SK-N-SH (cell line): ENCODE measurements around the gene PCNX1. TPM values are rescaled to one million over a fixed set of nuclear protein-coding genes. Genes with fewer than 3 reads are reported as not detected.

Experiments used
- CTCF ChIA-PET: fragments of 300-600, 350-600 bp; formaldehyde crosslinking; extraction: SDS; loops from one replicate; lab custom pipeline; 2021; lab: Yijun Ruan, JAX
- POLR2A ChIA-PET: fragments of 350-600 bp; sonication (Branson Sonifier 250); formaldehyde crosslinking; extraction: SDS; loops from one replicate; lab custom pipeline; 2020; ENCODE audit warnings: antibody characterized with exemption, inconsistent platforms; lab: Yijun Ruan, JAX
- DNase-seq: peaks from one replicate; pipeline ENCODE4 v3.0.0; 2012
- H2AFZ ChIP-seq: fragments of 200-600 bp; sonication (generic); 2 replicates; pipeline ENCODE4 v1.8.1; 2016; ENCODE audit warnings: antibody characterized with exemption, mild to moderate bottlenecking, low read depth
- H3F3A ChIP-seq: fragments of 200-600 bp; sonication (generic); replicated peaks from 2 replicates; pipeline ENCODE3; 2016; ENCODE audit warnings: antibody characterized with exemption, mild to moderate bottlenecking; ENCODE audit not compliant: insufficient read depth
- H3K27ac ChIP-seq, 2 experiments: fragments of 200-500 bp in 1 of 2; fragments of 200-600 bp in 1 of 2; sonication (Bioruptor generic) in 1 of 2; sonication (generic), shearing (Covaris generic) in 1 of 2; 2 replicates each; pipeline versions ENCODE4 v1.5.1 to v1.6.1; 2014 to 2016; ENCODE audit warnings: low read depth in 2 of 2, inconsistent platforms in 1 of 2, low read length in 1 of 2, mild to moderate bottlenecking in 1 of 2, mixed read lengths in 1 of 2
- H3K27me3 ChIP-seq: fragments of 200-600 bp; sonication (generic), shearing (Covaris generic); 2 replicates; pipeline ENCODE4 v1.6.1; 2016; ENCODE audit warnings: mixed run types; ENCODE audit not compliant: insufficient read depth
- H3K36me3 ChIP-seq, 2 experiments: fragments of 200-500 bp in 1 of 2; fragments of 200-600 bp in 1 of 2; sonication (Bioruptor generic) in 1 of 2; sonication (generic) in 1 of 2; replicated peaks in 1 of 2; 2 replicates each; pipeline versions ENCODE3 to v1.5.1; 2014 to 2016; ENCODE audit warnings: low read length in 1 of 2, mild to moderate bottlenecking in 1 of 2; ENCODE audit not compliant: insufficient read depth in 2 of 2, control insufficient read depth in 1 of 2
- H3K4me1 ChIP-seq, 2 experiments: fragments of 200-500 bp in 1 of 2; fragments of 200-600 bp in 1 of 2; sonication (Bioruptor generic) in 1 of 2; sonication (generic), shearing (Covaris generic) in 1 of 2; 2 replicates each; pipeline versions ENCODE4 v1.5.1 to v1.6.1; 2014 to 2016; ENCODE audit warnings: low read depth in 1 of 2, low read length in 1 of 2, mixed run types in 1 of 2; ENCODE audit not compliant: insufficient read depth in 2 of 2, control insufficient read depth in 1 of 2
- H3K4me2 ChIP-seq: fragments of 200-600 bp; sonication (generic), shearing (Covaris generic); 2 replicates; pipeline ENCODE4 v1.6.1; 2017; ENCODE audit warnings: mixed run types
- H3K4me3 ChIP-seq, 2 experiments: fragments of 200-500 bp in 1 of 2; fragments of 200-600 bp in 1 of 2; sonication (Bioruptor generic) in 1 of 2; sonication (generic), shearing (Covaris generic) in 1 of 2; 2 replicates each; pipeline versions ENCODE4 v1.5.1 to v1.8.1; 2014 to 2016; ENCODE audit warnings: low read depth in 2 of 2, inconsistent platforms in 1 of 2, low read length in 1 of 2, mild to moderate bottlenecking in 1 of 2, mixed read lengths in 1 of 2, moderate library complexity in 1 of 2
- H3K79me2 ChIP-seq: fragments of 200-600 bp; sonication (generic); 2 replicates; pipeline ENCODE4 v1.8.1; 2017; ENCODE audit warnings: mild to moderate bottlenecking; ENCODE audit not compliant: insufficient read depth
- H3K9ac ChIP-seq: fragments of 200-600 bp; sonication (generic); 2 replicates; pipeline ENCODE4 v1.6.1; 2017; ENCODE audit warnings: mixed run types
- H3K9me2 ChIP-seq: fragments of 200-600 bp; sonication (generic); 2 replicates; pipeline ENCODE4 v1.6.1; 2017; ENCODE audit warnings: mixed run types
- H3K9me3 ChIP-seq: fragments of 200-600 bp; sonication (generic); 2 replicates; pipeline ENCODE4 v1.6.1; 2017; ENCODE audit warnings: mixed run types, mild to moderate bottlenecking, moderate library complexity
- H4K20me1 ChIP-seq: fragments of 200-600 bp; sonication (generic); 2 replicates; pipeline ENCODE4 v1.6.1; 2017; ENCODE audit warnings: mild to moderate bottlenecking, mixed run types; ENCODE audit not compliant: insufficient read depth
- CHD2 ChIP-seq: fragments of 150-350 bp; IDR thresholded peaks from 2 replicates; pipeline ENCODE4 v1.6.1; 2018; ENCODE audit warnings: low read length; ENCODE audit not compliant: partially characterized antibody
- FOXJ3 ChIP-seq: sonication (generic); formaldehyde crosslinking; IDR thresholded peaks from 2 replicates; pipeline ENCODE4 v1.5.1; 2020; ENCODE audit warnings: mild to moderate bottlenecking, missing genetic modification reagents
- GABPA ChIP-seq: IDR thresholded peaks from 2 replicates; pipeline ENCODE4 v1.4.0; 2012; ENCODE audit warnings: low read depth, mild to moderate bottlenecking
- GATA2 ChIP-seq: sonication (generic); formaldehyde crosslinking; IDR thresholded peaks from 2 replicates; pipeline ENCODE4 v1.5.0; 2020; ENCODE audit warnings: mild to moderate bottlenecking, missing genetic modification reagents
- MEF2A ChIP-seq: IDR thresholded peaks from 2 replicates; pipeline ENCODE4 v1.4.0; 2012; ENCODE audit warnings: low read depth, borderline replicate concordance
- MXI1 ChIP-seq: IDR thresholded peaks from 2 replicates; pipeline ENCODE4 v1.6.1; 2012; ENCODE audit warnings: mild to moderate bottlenecking, low read depth, low read length, improper control_type of control experiment
- NFIC ChIP-seq: IDR thresholded peaks from 2 replicates; pipeline ENCODE4 v1.4.0; 2012; ENCODE audit warnings: borderline replicate concordance
- RAD21 ChIP-seq: IDR thresholded peaks from 2 replicates; pipeline ENCODE4 v1.6.1; 2012; ENCODE audit warnings: mild to moderate bottlenecking, low read length
- RCOR1 ChIP-seq: fragments of 150-350 bp; IDR thresholded peaks from 2 replicates; pipeline ENCODE4 v1.6.1; 2017; ENCODE audit warnings: antibody characterized with exemption, low read length
- RXRA ChIP-seq: IDR thresholded peaks from 2 replicates; pipeline ENCODE4 v1.4.0; 2012; ENCODE audit warnings: low read depth, mild to moderate bottlenecking, borderline replicate concordance
- SMC3 ChIP-seq: IDR thresholded peaks from 2 replicates; pipeline ENCODE4 v1.6.1; 2012; ENCODE audit warnings: low read depth, low read length, improper control_type of control experiment
- TAF1 ChIP-seq: IDR thresholded peaks from 2 replicates; pipeline ENCODE4 v1.6.1; 2012; ENCODE audit warnings: low read depth, mild to moderate bottlenecking, low read length, moderate library complexity, borderline replicate concordance
- TCF12 ChIP-seq: IDR thresholded peaks from 2 replicates; pipeline ENCODE4 v1.4.0; 2012
- YY1 ChIP-seq: IDR thresholded peaks from 2 replicates; pipeline ENCODE4 v1.4.0; 2012; ENCODE audit warnings: low read depth, mild to moderate bottlenecking
- WGBS: methylation state at CpG from one replicate; pipeline ENCODE4 v1.1.6; 2017; ENCODE audit warnings: low lambda C conversion rate; 5-methylcytosine and 5-hydroxymethylcytosine counted together
- polyA plus RNA-seq, 3 experiments: library from polyadenylated mRNA; depleted of rRNA; stranded (reverse); fragments of >200 nt; gene quantifications; 2 replicates each; pipeline ENCODE4 v1.2.3, GENCODE V29; 2012

The PCNX1 gene
- polyA plus RNA-seq, 1 of the 3 experiments (the other 2 are of a cell fraction) = 9.4 TPM

- no peak for TF ChIP-seq GATA2 (CRISPR knock-in tag)
- no peak for TF ChIP-seq RCOR1
- TF ChIP-seq SMC3 = no peak
- no peak for TF ChIP-seq RXRA
These were observed 123.7 kb downstream of the PCNX1 start (continued) for GRCh38 chr14:71031000-71031399.

GRCh38 chr14:71036433-71036832 is 129.2 kb downstream of the PCNX1 start:
- Histone ChIP-seq H3K9ac (no peak overlapping the region), H3K4me1 (no peaks in the 10 kb centered on the region), H3F3A (no peaks in the 10 kb centered on the region), H3K4me2 (no peak overlapping the region)
- no peak for TF ChIP-seq CHD2
- TF ChIP-seq SMC3 = no peak
- no peak for TF ChIP-seq TAF1
- TF ChIP-seq GABPA = no peak
- no peak for TF ChIP-seq YY1
- no peak for TF ChIP-seq RAD21
- no peak for TF ChIP-seq MEF2A
- TF ChIP-seq MXI1 = no peak
- no peak for TF ChIP-seq NFIC
- TF ChIP-seq FOXJ3 (CRISPR knock-in tag) = no peak
- TF ChIP-seq, all 33 proteins: peak for 0
- H3K4me3 ChIP-seq = no peak overlapping the region
- H3K27me3 ChIP-seq = no peaks in the 10 kb centered on the region
- no peaks in the 10 kb centered on the region for H4K20me1 ChIP-seq
- WGBS = 96% methylated on average over 4 of the region's 4 CpGs
- H3K36me3 ChIP-seq = peaks cover 41 to 51% of the 10 kb centered on the region in 2 experiments
- no peaks in the 10 kb centered on the region for H3K9me2 ChIP-seq
- POLR2A ChIA-PET = interaction anchor here (0.6 kb wide), 1 partner anchor 349 kb away, joined by 3 read pairs; no protein-coding TSS in a partner anchor
- CTCF ChIA-PET = no interaction called here
- H3K27ac ChIP-seq = no peak overlapping the region
- no peak overlapping the region for H2AFZ ChIP-seq
- no peaks in the 10 kb centered on the region for H3K9me3 ChIP-seq
- DNase-seq = no peak
- no peaks in the 10 kb centered on the region for H3K79me2 ChIP-seq

GRCh38 chr14:71048393-71048792 is 141.1 kb downstream of the PCNX1 start:
- Histone ChIP-seq H4K20me1 (no peaks in the 10 kb centered on the region), H3K9me3 (no peaks in the 10 kb centered on the region), H2AFZ (no peak overlapping the region), H3K79me2 (peaks cover 9% of the 10 kb centered on the region; the same call in 1 of the 2 replicates), H3K4me2 (no peak overlapping the region), H3K9ac (no peak overlapping the region), H3K36me3 (peaks cover 44 to 64% of the 10 kb centered on the region in 2 experiments), H3F3A (peaks cover 11% of the 10 kb centered on the region), H3K4me3 (no peak overlapping the region), H3K27me3 (no peaks in the 10 kb centered on the region), H3K9me2 (no peaks in the 10 kb centered on the region), H3K4me1 (peaks cover 5 to 6% of the 10 kb centered on the region in 2 experiments; a peak in 2 of 4 replicates), H3K27ac (peak overlapping the region; percentile 16 to 75; a peak in 2 of 4 replicates)
- DNase-seq = no peak
- ChIA-PET CTCF (interaction anchor here (1.0 to 1.7 kb wide), 2 partner anchors 10 to 705 kb away, joined by 3 read pairs; no protein-coding TSS in a partner anchor), POLR2A (no interaction called here)
- 0 out of 2 replicates have a peak, but pooled peaks have one; percentile 12 for TF ChIP-seq TCF12
- no peak for TF ChIP-seq YY1
